HFFc6 (cell line): ENCODE measurements around the gene SPATA17. TPM values are rescaled to one million over a fixed set of nuclear protein-coding genes. Genes with fewer than 3 reads are reported as not detected.

Experiments
- DNase-seq: peaks from one replicate; pipeline ENCODE4 v3.0.0-alpha.2; 2018
- H3K27ac Mint-ChIP-seq: 2 replicates; pipeline ENCODE4 v1.8.0; 2020; ENCODE audit warnings: mild to moderate bottlenecking, mixed read lengths
- H3K27me3 Mint-ChIP-seq: 2 replicates; pipeline ENCODE4 v1.8.0; 2021; ENCODE audit warnings: mild to moderate bottlenecking, moderate library complexity, mixed read lengths; ENCODE audit not compliant: insufficient read depth
- H3K36me3 Mint-ChIP-seq: 2 replicates; pipeline ENCODE4 v1.8.0; 2021; ENCODE audit warnings: low read depth, mixed read lengths
- H3K4me1 Mint-ChIP-seq: 2 replicates; pipeline ENCODE4 v1.8.0; 2020; ENCODE audit warnings: low read depth, mixed read lengths
- H3K4me3 Mint-ChIP-seq: 2 replicates; pipeline ENCODE4 v1.8.0; 2020; ENCODE audit warnings: mild to moderate bottlenecking, moderate library complexity, mixed read lengths
- H3K9me3 Mint-ChIP-seq: 2 replicates; pipeline ENCODE4 v1.8.0; 2020; ENCODE audit warnings: mild to moderate bottlenecking, mixed read lengths
- total RNA-seq, 6 experiments: library from RNA; stranded (reverse); fragmentation: NEBNext Ultra II Directional; extraction: Animal tissue kit (Norgen Biotek cat#: 25700); gene quantifications; 2 replicates in 1 of 6; 3 replicates in 5 of 6; pipeline ENCODE4 v1.2.3, GENCODE V29; 2021
- TF ChIP-seq, protein P1 (sequence below): fragments of 200-600 bp; sonication (generic); IDR thresholded peaks from 2 replicates; pipeline ENCODE4 v1.5.0; 2021; ENCODE audit warnings: antibody characterized with exemption, mild to moderate bottlenecking

Gene SPATA17
- total RNA-seq, 6 experiments from 2014 or later, result 0.18 to 0.71 (median 0.37) TPM; not detected in 1

DNA sequence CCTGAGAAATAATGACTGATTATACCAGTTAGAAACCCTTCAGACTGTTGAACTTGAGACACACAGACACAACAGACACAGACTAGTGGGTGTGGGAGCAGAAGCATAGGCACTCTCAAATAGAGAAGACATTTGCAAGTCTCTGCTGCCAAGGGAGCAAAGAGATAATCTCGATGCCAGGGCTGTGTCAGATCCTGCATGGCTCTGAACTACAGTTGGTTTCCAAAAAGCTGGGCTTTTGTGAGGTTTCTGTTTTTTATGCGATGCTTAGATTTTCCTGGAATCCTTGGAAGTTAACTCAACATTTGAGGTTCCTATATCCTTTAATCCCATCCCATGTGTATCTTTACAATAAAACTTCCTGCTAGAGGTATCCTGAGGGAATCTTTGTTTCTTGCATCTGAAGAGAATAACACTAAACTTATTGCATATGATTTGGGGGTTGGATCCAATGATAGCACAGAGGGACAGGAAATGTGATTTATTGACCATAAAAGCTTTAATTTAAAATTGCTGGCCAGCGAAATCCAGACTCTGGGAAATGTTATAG lies 236.4 kb downstream of the SPATA17 start:
- Mint-ChIP-seq H3K9me3 (peaks cover 18% of the 10 kb centered on the region), H3K27me3 (no peaks in the 10 kb centered on the region; the same call in 1 of the 2 replicates), H3K36me3 (no peaks in the 10 kb centered on the region), H3K4me1 (no peaks in the 10 kb centered on the region), H3K4me3 (no peak overlapping the region), H3K27ac (no peak overlapping the region)
- no peak for DNase-seq
- TF ChIP-seq, protein P1, sequence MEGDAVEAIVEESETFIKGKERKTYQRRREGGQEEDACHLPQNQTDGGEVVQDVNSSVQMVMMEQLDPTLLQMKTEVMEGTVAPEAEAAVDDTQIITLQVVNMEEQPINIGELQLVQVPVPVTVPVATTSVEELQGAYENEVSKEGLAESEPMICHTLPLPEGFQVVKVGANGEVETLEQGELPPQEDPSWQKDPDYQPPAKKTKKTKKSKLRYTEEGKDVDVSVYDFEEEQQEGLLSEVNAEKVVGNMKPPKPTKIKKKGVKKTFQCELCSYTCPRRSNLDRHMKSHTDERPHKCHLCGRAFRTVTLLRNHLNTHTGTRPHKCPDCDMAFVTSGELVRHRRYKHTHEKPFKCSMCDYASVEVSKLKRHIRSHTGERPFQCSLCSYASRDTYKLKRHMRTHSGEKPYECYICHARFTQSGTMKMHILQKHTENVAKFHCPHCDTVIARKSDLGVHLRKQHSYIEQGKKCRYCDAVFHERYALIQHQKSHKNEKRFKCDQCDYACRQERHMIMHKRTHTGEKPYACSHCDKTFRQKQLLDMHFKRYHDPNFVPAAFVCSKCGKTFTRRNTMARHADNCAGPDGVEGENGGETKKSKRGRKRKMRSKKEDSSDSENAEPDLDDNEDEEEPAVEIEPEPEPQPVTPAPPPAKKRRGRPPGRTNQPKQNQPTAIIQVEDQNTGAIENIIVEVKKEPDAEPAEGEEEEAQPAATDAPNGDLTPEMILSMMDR, result no peak

DNA sequence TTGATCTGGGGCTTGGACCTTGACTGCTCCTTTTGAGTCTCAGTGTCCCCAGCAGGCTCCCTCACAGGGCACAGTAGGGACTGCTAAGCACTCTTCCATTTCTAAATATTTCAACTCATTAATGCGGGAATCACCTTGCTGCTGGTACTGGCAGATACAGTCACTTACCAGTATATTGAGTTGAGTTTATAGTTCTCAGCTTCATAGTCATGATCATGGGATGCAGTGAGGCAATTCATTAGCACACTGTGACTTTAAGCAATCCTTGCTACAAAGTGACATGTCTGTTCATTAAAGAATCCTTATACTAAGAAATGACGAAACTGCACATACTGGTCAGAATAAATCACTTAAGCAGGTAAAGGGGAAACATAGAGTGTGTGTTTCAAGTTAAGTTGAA lies 240.8 kb downstream of the SPATA17 start:
- peaks cover 37% of the 10 kb centered on the region for H3K9me3 Mint-ChIP-seq
- H3K4me1 Mint-ChIP-seq, result no peaks in the 10 kb centered on the region
- no peak overlapping the region for H3K27ac Mint-ChIP-seq

DNA sequence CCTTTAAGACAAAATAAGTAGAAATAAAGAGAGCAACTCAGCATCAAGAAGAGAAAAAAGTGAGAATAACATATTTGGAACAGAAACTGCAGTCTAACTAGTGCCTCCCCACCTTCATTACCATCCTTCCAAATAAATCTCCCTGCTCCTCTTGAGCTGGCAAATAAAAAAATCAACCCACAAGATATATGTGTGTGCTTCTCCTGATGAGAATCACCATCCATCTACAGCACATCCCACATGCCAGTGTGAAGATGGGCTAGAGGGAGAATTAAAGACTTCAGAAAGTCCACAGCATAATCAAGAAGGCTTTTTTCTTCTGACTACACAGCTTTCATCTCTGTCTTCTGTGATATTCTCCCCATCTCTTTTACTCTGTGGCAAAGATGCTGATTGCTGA lies 244.1 kb downstream of the SPATA17 start:
- no peaks in the 10 kb centered on the region for H3K36me3 Mint-ChIP-seq
- DNase-seq, result no peak
- no peaks in the 10 kb centered on the region for H3K4me1 Mint-ChIP-seq
- peaks cover 45% of the 10 kb centered on the region for H3K9me3 Mint-ChIP-seq
- TF ChIP-seq, protein P1, result no peak
- no peaks in the 10 kb centered on the region for H3K27me3 Mint-ChIP-seq
- H3K27ac Mint-ChIP-seq, result no peak overlapping the region
- no peak overlapping the region for H3K4me3 Mint-ChIP-seq

More for the DNA sequence above, 240.8 kb downstream of the SPATA17 start:
- Mint-ChIP-seq H3K27me3 (no peaks in the 10 kb centered on the region; the same call in 1 of the 2 replicates), H3K4me3 (no peak overlapping the region), H3K36me3 (no peaks in the 10 kb centered on the region)
- TF ChIP-seq, protein P1, result no peak
- DNase-seq, result no peak

DNA sequence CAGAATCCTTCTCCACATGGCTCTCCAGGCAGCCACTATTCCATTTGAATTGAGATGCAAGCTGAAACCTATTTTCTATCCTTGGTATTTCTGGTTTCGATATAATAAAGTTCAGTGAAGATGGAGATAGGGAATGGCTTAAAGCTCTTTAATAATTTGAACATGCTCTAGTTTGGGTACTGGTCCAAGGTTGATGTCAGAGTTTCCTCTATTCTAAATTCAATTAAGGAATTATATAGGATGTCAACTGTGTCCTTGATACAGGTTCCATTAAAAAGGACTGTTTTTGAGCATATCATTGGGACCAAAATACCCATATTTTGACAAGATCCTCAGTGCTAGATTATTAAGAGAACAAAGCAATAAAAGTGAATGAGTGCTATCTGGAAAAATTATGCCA lies 245.3 kb downstream of the SPATA17 start:
- DNase-seq, result no peak
- Mint-ChIP-seq H3K4me3 (no peak overlapping the region), H3K36me3 (no peaks in the 10 kb centered on the region), H3K9me3 (peaks cover 46% of the 10 kb centered on the region), H3K27me3 (no peaks in the 10 kb centered on the region), H3K4me1 (no peaks in the 10 kb centered on the region), H3K27ac (no peak overlapping the region)
- TF ChIP-seq, protein P1, result no peak

DNA sequence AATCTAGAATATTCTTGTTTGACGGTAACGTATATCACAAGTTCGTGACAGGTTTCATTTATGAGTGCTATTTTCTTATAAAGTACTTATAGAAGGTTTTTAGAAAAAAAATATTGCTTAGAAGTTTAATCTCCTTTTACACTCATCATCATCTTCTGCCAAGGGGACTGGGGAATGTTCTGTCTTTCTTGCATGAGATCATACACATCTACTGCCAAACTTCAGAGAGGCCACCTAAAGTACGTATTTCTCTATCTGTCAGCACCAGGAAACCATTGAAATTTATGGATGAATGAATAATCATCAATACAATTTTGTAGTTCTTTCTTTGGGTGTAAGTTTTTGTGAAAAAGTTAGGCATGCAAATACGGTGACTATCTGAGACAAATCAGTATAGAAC lies 245.8 kb downstream of the SPATA17 start:
- no peak for DNase-seq
- Mint-ChIP-seq H3K27me3 (no peaks in the 10 kb centered on the region), H3K27ac (no peak overlapping the region), H3K36me3 (no peaks in the 10 kb centered on the region), H3K4me1 (no peaks in the 10 kb centered on the region), H3K4me3 (no peak overlapping the region), H3K9me3 (peaks cover 47% of the 10 kb centered on the region)
- TF ChIP-seq, protein P1, result no peak
